OCI-LY7 (cell line): Measurements from ENCODE around the gene CALM1. TPM values are rescaled to one million over a fixed set of nuclear protein-coding genes. Genes with fewer than 3 reads are reported as not detected.

Source experiments
- BruUV-seq: library from RNA; stranded (reverse); fragments of 400-500 nt; replicated peaks from 2 replicates; lab custom pipeline; 2021; lab: Mats Ljungman, UMichigan
- CTCF ChIA-PET: fragments of 300-600 bp; sonication (Branson Sonifier 250); formaldehyde crosslinking; loops from one replicate; lab custom pipeline; 2022; ENCODE audit warnings: antibody characterized with exemption; ENCODE audit not compliant: unreplicated experiment; lab: Charles Lee
- POLR2A ChIA-PET: fragments of 300-600 bp; sonication (Branson Sonifier 250); formaldehyde crosslinking; loops from one replicate; lab custom pipeline; 2022; ENCODE audit warnings: antibody characterized with exemption; lab: Charles Lee
- DNase-seq: peaks from one replicate; pipeline ENCODE4 v3.0.0-alpha.2; 2015; ENCODE audit warnings: low spot score
- H2AFZ ChIP-seq: fragments of 200-600 bp; sonication (generic), shearing (Covaris generic); 2 replicates; pipeline ENCODE4 v1.6.1; 2014; ENCODE audit warnings: mild to moderate bottlenecking, antibody characterized with exemption, low read length, moderate library complexity
- H3K27ac ChIP-seq: fragments of 200-600 bp; sonication (generic); 2 replicates; pipeline ENCODE4 v1.5.1; 2014; ENCODE audit warnings: mixed run types, low read depth, mild to moderate bottlenecking, moderate library complexity, low read length, inconsistent platforms; ENCODE audit not compliant: poor library complexity, severe bottlenecking
- H3K36me3 ChIP-seq: fragments of 200-600 bp; sonication (generic); 2 replicates; pipeline ENCODE4 v1.6.1; 2014; ENCODE audit warnings: mild to moderate bottlenecking, antibody characterized with exemption, low read length, moderate library complexity, mixed read lengths; ENCODE audit not compliant: insufficient read depth
- H3K4me1 ChIP-seq: fragments of 200-600 bp; sonication (generic); 2 replicates; pipeline ENCODE4 v1.5.1; 2014; ENCODE audit warnings: mild to moderate bottlenecking, low read length; ENCODE audit not compliant: insufficient read depth, poor library complexity, severe bottlenecking
- H3K4me2 ChIP-seq: fragments of 200-600 bp; sonication (generic); 2 replicates; pipeline ENCODE4 v1.6.1; 2014; ENCODE audit warnings: mild to moderate bottlenecking, low read length
- H3K4me3 ChIP-seq: fragments of 200-600 bp; sonication (generic); 2 replicates; pipeline ENCODE4 v1.5.1; 2014; ENCODE audit warnings: mild to moderate bottlenecking, low read depth, low read length; ENCODE audit not compliant: poor library complexity, severe bottlenecking
- H3K79me2 ChIP-seq: fragments of 200-600 bp; sonication (generic); 2 replicates; pipeline ENCODE4 v1.6.1; 2016; ENCODE audit warnings: low read depth, mild to moderate bottlenecking, low read length, moderate library complexity, mixed read lengths; ENCODE audit not compliant: insufficient read depth
- H3K9me2 ChIP-seq: fragments of 200-600 bp; sonication (generic); 2 replicates; pipeline ENCODE4 v1.6.1; 2016; ENCODE audit warnings: mild to moderate bottlenecking, low read length, mixed read lengths; ENCODE audit not compliant: insufficient read depth
- H3K9me3 ChIP-seq: fragments of 200-600 bp; sonication (generic); 2 replicates; pipeline ENCODE4 v1.6.1; 2014; ENCODE audit warnings: mild to moderate bottlenecking, mixed run types, low read length, mixed read lengths
- H4K20me1 ChIP-seq: fragments of 200-600 bp; sonication (generic); 2 replicates; pipeline ENCODE4 v1.6.1; 2014; ENCODE audit warnings: mild to moderate bottlenecking, antibody characterized with exemption, low read length, moderate library complexity, mixed read lengths; ENCODE audit not compliant: insufficient read depth
- CTCF ChIP-seq: fragments of 200-600 bp; sonication (generic); conservative IDR thresholded peaks from 2 replicates; pipeline ENCODE4 v1.5.1; 2014; ENCODE audit warnings: mild to moderate bottlenecking, antibody characterized with exemption, low read length, moderate library complexity, mixed read lengths
- EZH2phosphoT487 ChIP-seq: fragments of 200-600 bp; sonication (generic); IDR thresholded peaks from 2 replicates; pipeline ENCODE4 v1.6.1; 2018; ENCODE audit warnings: low read depth, borderline replicate concordance, mild to moderate bottlenecking, mixed run types, antibody characterized with exemption, low read length, moderate library complexity, mixed read lengths
- intact Hi-C: fragments of 100-400 bp; cut with micrococcal nuclease; formaldehyde crosslinking; loops from one replicate; pipeline ENCODE4 v1.10.0; 2022; ENCODE audit not compliant: unreplicated experiment
- total RNA-seq, 2 experiments: library from RNA; depleted of rRNA in 1 of 2; stranded (reverse); fragments of >200 nt in 1 of 2; shearing (Covaris generic) in 1 of 2; gene quantifications; 2 replicates each; pipeline ENCODE4 v1.2.3, GENCODE V29; 2014 to 2022

The CALM1 gene
- total RNA-seq, 2 experiments from 2014 or later, result 282 to 311 TPM

GRCh38 chr14:90349739-90350138, 47.1 kb upstream of the CALM1 start:
- Histone ChIP-seq H3K9me2 (no peaks in the 10 kb centered on the region), H3K4me2 (no peak overlapping the region), H3K4me1 (no peaks in the 10 kb centered on the region), H2AFZ (no peak overlapping the region), H3K36me3 (no peaks in the 10 kb centered on the region), H3K4me3 (no peak overlapping the region), H3K9me3 (no peaks in the 10 kb centered on the region), H3K27ac (no peak overlapping the region), H3K79me2 (no peaks in the 10 kb centered on the region), H4K20me1 (no peaks in the 10 kb centered on the region)
- intact Hi-C loops, result no loop called here
- ChIA-PET CTCF (no interaction called here), POLR2A (no interaction called here)
- no peak for DNase-seq
- TF ChIP-seq EZH2phosphoT487, result no peak
- no peak for TF ChIP-seq CTCF
- BruUV-seq, result no TSS peak

GRCh38 chr14:90354551-90355298, 42.1 kb upstream of the CALM1 start:
- TF ChIP-seq EZH2phosphoT487 (no peak), CTCF (no peak)
- intact Hi-C loops, result no loop called here
- ChIA-PET CTCF (no interaction called here), POLR2A (no interaction called here)
- no peaks in the 10 kb centered on the region for H3K9me2 ChIP-seq
- H3K4me3 ChIP-seq, result no peak overlapping the region
- no peak overlapping the region for H3K27ac ChIP-seq
- BruUV-seq, result no TSS peak
- no peak overlapping the region for H2AFZ ChIP-seq
- H3K4me1 ChIP-seq, result no peaks in the 10 kb centered on the region
- H3K36me3 ChIP-seq, result no peaks in the 10 kb centered on the region
- H3K79me2 ChIP-seq, result no peaks in the 10 kb centered on the region
- no peaks in the 10 kb centered on the region for H4K20me1 ChIP-seq
- no peaks in the 10 kb centered on the region for H3K9me3 ChIP-seq
- H3K4me2 ChIP-seq, result no peak overlapping the region
- no peak for DNase-seq
